GM19463 (cell line): Measurements from ENCODE around the gene LIN28B.
"Not testable (repeated sequence)": the region's sequence is repeated elsewhere in the genome, so short reads cannot be mapped to it uniquely, and the experiment has no call there.

Source experiments
- ATAC-seq: cut with Tn5 transposase; IDR thresholded peaks from one replicate; pipeline ENCODE4 v1.9.1; 2021; ENCODE audit warnings: mild to moderate bottlenecking, moderate library complexity; ENCODE audit not compliant: unreplicated experiment

The LIN28B gene

GRCh38 chr6:104955927-104956730 lies 778 bp upstream of the LIN28B start:
- no peak for ATAC-seq

GRCh38 chr6:104957301-104958177 lies 632 bp downstream of the LIN28B start:
- no peak for ATAC-seq

- ATAC-seq, result no peak
These were observed 1.5 kb downstream of the LIN28B start for GRCh38 chr6:104958178-104959025.

- no peak for ATAC-seq
These were observed 2.3 kb downstream of the LIN28B start for GRCh38 chr6:104959026-104959858.

DNA sequence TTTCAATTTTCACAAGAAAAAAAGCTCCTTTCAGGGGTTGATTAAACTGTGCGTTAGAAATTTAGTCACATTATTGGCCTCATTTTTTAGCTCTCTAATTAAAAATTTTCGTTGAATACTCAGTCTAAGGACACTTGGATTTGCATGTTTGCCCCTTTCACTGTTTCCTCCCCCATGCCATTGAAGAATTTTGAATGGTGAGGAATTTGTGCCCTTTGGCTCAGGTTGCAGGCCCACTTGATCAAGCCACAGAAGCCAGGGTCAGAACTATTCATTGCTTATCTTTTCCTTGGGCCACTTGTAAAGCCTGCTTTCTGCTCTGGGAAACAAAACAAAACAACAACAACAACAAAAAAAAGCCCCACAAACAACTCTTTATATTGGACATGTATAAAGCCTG lies 12.2 kb downstream of the LIN28B start:
- ATAC-seq, result no peak

- ATAC-seq, result no peak
These were observed 13.1 kb downstream of the LIN28B start for GRCh38 chr6:104969785-104970581.

DNA sequence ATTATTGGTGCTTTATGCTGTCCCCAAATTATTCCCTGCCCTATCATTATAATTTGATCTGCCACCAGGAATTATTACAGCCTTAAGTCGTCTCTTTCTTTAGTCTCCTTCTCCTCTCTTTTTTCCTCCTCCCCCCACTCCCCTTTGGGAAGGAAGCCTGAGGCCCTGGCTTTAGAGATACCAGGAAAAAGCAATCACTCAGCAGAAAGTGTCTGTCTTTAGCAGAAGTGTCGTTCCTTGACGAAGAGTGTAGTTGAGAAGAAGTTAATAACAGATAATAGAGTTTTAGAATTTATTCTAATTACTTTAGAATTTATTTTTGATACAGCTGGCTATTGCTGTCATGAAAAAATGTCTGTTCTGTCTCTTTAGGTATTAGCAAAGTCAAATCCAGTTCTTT lies 16.5 kb downstream of the LIN28B start:
- no peak for ATAC-seq

- ATAC-seq, result no peak
These were observed 26.4 kb downstream of the LIN28B start for GRCh38 chr6:104983296-104983695.

DNA sequence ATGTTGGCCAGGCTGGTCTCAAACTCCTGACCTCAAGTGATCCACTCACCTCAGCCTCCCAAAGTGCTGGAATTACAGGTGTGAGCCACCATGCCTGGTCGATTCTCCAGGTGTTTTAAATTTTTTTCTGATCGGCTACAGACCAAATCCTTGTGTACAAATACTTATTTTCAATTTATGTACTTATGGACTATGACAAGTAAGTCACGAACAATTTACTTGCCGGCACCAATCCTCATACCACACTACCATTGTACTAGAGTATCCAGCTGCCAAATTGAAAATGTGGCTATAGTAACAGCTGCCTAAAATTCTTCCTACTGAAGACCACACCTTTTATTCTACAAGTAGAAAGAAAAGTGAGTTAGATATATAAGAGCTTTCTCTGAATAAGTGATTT lies 26.9 kb downstream of the LIN28B start:
- no peak for ATAC-seq

GRCh38 chr6:104984831-104985230 lies 27.9 kb downstream of the LIN28B start:
- no peak for ATAC-seq

GRCh38 chr6:104985875-104986274 lies 29.0 kb downstream of the LIN28B start:
- not testable (repeated sequence) for ATAC-seq

GRCh38 chr6:104986625-104987024 lies 29.7 kb downstream of the LIN28B start:
- no peak for ATAC-seq

- no peak for ATAC-seq
These were observed 30.3 kb downstream of the LIN28B start for GRCh38 chr6:104987218-104987617.

- no peak for ATAC-seq
These were observed 33.2 kb downstream of the LIN28B start for GRCh38 chr6:104990085-104990484.

GRCh38 chr6:104991062-104991461 lies 34.2 kb downstream of the LIN28B start:
- ATAC-seq, result not testable (repeated sequence)

DNA sequence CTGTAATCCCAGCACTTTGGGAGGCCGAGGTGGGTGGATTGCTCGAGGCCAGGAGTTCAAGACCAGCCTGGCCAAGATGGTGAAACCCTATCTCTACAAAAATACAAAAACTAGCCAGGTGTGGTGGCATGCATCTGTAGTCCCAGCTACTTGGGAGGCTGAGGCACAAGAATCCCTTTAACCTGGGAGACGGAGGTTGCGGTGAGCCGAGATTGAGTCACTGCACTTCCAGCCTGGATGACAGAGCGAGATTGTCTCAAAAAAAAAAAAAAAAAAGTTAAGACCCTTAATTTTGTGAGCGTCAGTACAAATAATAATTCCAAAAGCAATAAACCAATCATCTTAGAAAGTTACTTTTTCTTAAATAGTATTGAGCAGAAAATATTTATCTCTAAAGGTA lies 36.7 kb downstream of the LIN28B start:
- not testable (repeated sequence) for ATAC-seq

DNA sequence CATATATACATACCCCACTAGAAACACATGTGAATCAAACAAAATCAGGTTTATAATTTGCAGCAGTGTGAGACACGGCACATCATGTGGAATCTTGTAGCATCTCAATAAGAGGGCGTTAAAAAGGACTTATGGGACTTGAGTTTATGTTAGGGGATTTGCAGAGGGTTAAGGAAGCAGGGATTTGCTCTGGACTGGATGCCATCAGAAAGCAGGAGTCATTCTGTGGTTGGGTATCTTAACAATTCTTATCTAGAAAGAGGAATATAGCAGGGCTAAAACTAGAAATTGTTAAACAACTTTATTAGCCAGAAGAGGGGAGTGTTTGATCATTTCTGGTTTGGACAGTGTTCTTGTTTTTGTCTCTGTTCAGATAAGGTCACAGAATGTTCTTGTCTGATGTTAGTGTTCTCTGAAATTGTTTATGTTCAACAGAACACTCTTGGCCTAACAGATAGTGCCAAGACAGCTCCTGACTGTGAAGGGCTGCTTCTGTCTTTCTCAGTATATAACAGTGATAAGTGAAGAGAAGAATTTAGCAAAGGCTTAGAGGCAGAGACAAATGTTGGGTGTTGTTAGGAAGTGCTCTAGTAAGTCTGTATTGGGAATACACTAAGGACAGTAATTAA lies 39.2 kb downstream of the LIN28B start:
- ATAC-seq, result no peak

DNA sequence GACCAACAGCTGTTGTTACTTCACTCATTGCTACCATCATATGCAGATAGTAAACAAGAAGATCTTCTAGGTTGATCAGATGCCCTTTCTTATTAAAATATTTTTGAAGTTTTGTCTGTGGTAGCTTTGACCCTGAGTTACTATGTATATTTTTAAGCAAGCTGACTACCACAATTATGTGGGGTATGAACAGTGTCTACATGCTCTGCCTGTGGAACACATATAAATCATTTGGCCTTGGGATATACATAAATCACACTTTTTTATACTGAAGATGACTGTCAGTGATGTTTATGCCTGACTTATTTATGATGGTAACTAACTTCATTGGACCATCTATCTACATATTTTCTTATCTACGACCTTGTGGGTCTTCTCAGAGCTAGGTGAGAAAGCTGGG lies 44.2 kb downstream of the LIN28B start:
- ATAC-seq, result no peak

- no peak for ATAC-seq
These were observed 45.0 kb downstream of the LIN28B start for GRCh38 chr6:105001906-105002305.
